Measurements from ENCODE around the gene ZNF326.

Gene ZNF326

GRCh38 chr1:90067194-90067931 is 72.5 kb downstream of the ZNF326 start:
- no peak overlapping the region for H3K27ac ChIP-seq
- no peak for DNase-seq (ENCODE audit: low read depth, low spot score)

DNA sequence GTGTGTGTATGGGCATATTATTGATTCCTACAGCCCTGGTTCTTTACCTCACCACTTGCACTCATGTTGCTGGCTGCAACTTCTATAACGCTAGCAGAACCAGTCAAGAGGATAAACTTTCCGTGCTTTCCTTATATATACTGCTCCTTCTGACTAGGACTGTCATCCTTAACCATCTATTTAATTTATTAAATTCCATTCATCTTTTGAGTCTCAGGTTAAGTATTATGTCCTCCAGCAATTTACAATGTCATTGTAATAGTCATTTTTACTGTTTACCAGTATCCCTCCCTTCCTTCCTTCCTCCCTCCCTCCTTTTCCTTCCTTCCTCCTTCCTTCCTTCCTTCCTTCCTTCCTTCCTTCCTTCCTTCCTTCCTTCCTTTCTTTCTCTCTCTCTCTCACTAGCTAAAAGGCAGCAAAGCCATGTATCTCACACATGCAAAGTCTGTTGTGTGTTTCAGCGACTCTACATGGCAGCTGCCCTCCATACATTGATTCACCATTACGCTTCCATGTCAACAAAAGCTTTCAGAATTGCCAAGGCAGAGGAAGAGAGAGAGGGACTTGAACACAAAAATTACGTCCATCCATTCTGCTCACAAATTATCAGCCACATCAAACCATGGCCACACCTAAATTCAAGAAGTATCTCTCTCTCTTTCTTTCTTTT is 73.8 kb downstream of the ZNF326 start:
- H3K27ac ChIP-seq, result no peak overlapping the region
- no peak for DNase-seq (ENCODE audit: low read depth, low spot score)

- no peak overlapping the region for H3K27ac ChIP-seq
- no peak for DNase-seq (ENCODE audit: low read depth, low spot score)
Observed at GRCh38 chr1:90074137-90074536, 79.2 kb downstream of the ZNF326 start.

- no peak overlapping the region for H3K27ac ChIP-seq
- no peak for DNase-seq (ENCODE audit: low read depth, low spot score)
Observed at GRCh38 chr1:90074566-90074965, 79.7 kb downstream of the ZNF326 start.

GRCh38 chr1:90074970-90075391 is 80.1 kb downstream of the ZNF326 start:
- no peak for DNase-seq (ENCODE audit: low read depth, low spot score)
- no peak overlapping the region for H3K27ac ChIP-seq

- no peak for DNase-seq (ENCODE audit: low read depth, low spot score)
- H3K27ac ChIP-seq, result no peak overlapping the region
Observed at GRCh38 chr1:90083995-90084394, 89.1 kb downstream of the ZNF326 start.
